PC-9 (cell line): ENCODE measurements around the gene SKIC2. TPM values are rescaled to one million over a fixed set of nuclear protein-coding genes. Genes with fewer than 3 reads are reported as not detected.
"Not testable (repeated sequence)": the region's sequence is repeated elsewhere in the genome, so short reads cannot be mapped to it uniquely, and the experiment has no call there.

ENCODE experiments used
- BruUV-seq: library from RNA; stranded (reverse); fragments of 400-500 nt; replicated peaks from 2 replicates; lab custom pipeline; 2021; lab: Mats Ljungman, UMichigan
- CTCF ChIA-PET: fragments of 300-600 bp; sonication (Branson Sonifier 250); formaldehyde crosslinking; loops from one replicate; lab custom pipeline; 2022; ENCODE audit warnings: antibody characterized with exemption; lab: Charles Lee
- POLR2A ChIA-PET: fragments of 300-600 bp; sonication (Branson Sonifier 250); formaldehyde crosslinking; loops from one replicate; lab custom pipeline; 2022; ENCODE audit warnings: antibody characterized with exemption; ENCODE audit not compliant: unreplicated experiment; lab: Charles Lee
- DNase-seq, 2 experiments: peaks; one replicate each; pipeline versions ENCODE4 v3.0.0 to v3.0.0-alpha.2; 2015 to 2022; ENCODE audit warnings: mixed read lengths in 1 of 2
- H2AFZ ChIP-seq: fragments of 200-600 bp; sonication (generic); 2 replicates; pipeline ENCODE4 v1.8.1; 2017; ENCODE audit warnings: antibody characterized with exemption
- H3F3A ChIP-seq: fragments of 200-600 bp; sonication (generic); 2 replicates; pipeline ENCODE4 v1.8.1; 2017; ENCODE audit warnings: antibody characterized with exemption, mild to moderate bottlenecking, low read depth; ENCODE audit not compliant: insufficient read depth
- H3K27ac ChIP-seq: fragments of 200-600 bp; sonication (generic); 2 replicates; pipeline ENCODE4 v1.6.1; 2016; ENCODE audit warnings: mixed run types
- H3K27me3 ChIP-seq: fragments of 200-600 bp; sonication (generic); 2 replicates; pipeline ENCODE4 v1.6.1; 2016; ENCODE audit warnings: low read depth, mixed run types; ENCODE audit not compliant: insufficient read depth
- H3K36me3 ChIP-seq: fragments of 200-600 bp; sonication (generic); 2 replicates; pipeline ENCODE4 v1.6.1; 2016; ENCODE audit warnings: low read depth, mixed run types
- H3K4me1 ChIP-seq: fragments of 200-600 bp; sonication (generic); replicated peaks from 2 replicates; pipeline ENCODE4 v1.6.1; 2016; ENCODE audit warnings: mixed run types; ENCODE audit not compliant: insufficient read depth
- H3K4me2 ChIP-seq: fragments of 200-600 bp; sonication (generic); 2 replicates; pipeline ENCODE4 v1.6.1; 2017; ENCODE audit warnings: mixed run types
- H3K4me3 ChIP-seq: fragments of 200-600 bp; sonication (generic); 2 replicates; pipeline ENCODE4 v1.6.1; 2016; ENCODE audit warnings: mixed run types
- H3K79me2 ChIP-seq: fragments of 200-600 bp; sonication (generic); 2 replicates; pipeline ENCODE4 v1.6.1; 2017; ENCODE audit warnings: low read depth, mixed run types
- H3K9me2 ChIP-seq: fragments of 200-600 bp; sonication (generic); 2 replicates; pipeline ENCODE4 v1.8.1; 2017; ENCODE audit warnings: mild to moderate bottlenecking; ENCODE audit not compliant: insufficient read depth
- H3K9me3 ChIP-seq: fragments of 200-600 bp; sonication (generic); 2 replicates; pipeline ENCODE4 v1.8.1; 2016; ENCODE audit warnings: low read depth; ENCODE audit not compliant: insufficient read depth
- H4K20me1 ChIP-seq: fragments of 200-600 bp; sonication (generic); 2 replicates; pipeline ENCODE4 v1.8.1; 2017; ENCODE audit not compliant: insufficient read depth
- EZH2 ChIP-seq: fragments of 200-600 bp; sonication (generic); IDR thresholded peaks from 2 replicates; pipeline ENCODE4 v1.8.0; 2017; ENCODE audit warnings: antibody characterized with exemption, low read depth
- intact Hi-C: fragments of 100-400 bp; cut with micrococcal nuclease; formaldehyde crosslinking; loops from one replicate; pipeline ENCODE4 v1.10.0; 2022; ENCODE audit not compliant: unreplicated experiment
- total RNA-seq: library from RNA; stranded (reverse); gene quantifications from 2 replicates; pipeline ENCODE4 v1.2.3, GENCODE V29; 2021
- TF ChIP-seq, protein P1 (sequence below): fragments of 200-600 bp; sonication (generic); conservative IDR thresholded peaks from 2 replicates; pipeline ENCODE4 v1.6.1; 2017; ENCODE audit warnings: mixed run types, antibody characterized with exemption, mild to moderate bottlenecking, moderate library complexity

SKIC2 gene
- total RNA-seq, 1 experiment from 2014 or later = 67.9 TPM

DNA sequence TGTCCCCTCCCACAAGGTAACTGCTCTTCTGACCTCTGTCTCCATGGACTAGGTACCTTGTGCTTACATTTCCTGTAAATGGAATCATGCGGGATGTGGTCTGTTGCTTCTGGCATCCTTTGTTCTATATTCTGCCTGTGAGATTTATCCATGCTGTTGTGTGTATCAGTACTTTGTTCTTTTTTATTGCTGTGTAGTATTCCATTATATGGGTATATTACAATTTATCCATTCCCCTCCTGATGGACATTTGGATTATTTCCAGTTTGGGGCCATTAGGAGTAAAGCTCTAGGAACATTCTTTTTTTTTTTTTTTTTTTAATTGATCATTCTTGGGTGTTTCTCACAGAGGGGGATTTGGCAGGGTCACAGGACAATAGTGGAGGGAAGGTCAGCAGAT is 28.0 kb upstream of the SKIC2 start:
- ChIA-PET CTCF (no interaction called here), POLR2A (no interaction called here)
- Histone ChIP-seq H3K27me3 (no peaks in the 10 kb centered on the region), H2AFZ (no peak overlapping the region), H3K36me3 (no peaks in the 10 kb centered on the region), H3K4me3 (no peak overlapping the region), H3K79me2 (no peaks in the 10 kb centered on the region), H3K4me2 (no peak overlapping the region), H3K9me2 (no peaks in the 10 kb centered on the region), H3K27ac (no peak overlapping the region), H3K4me1 (no peaks in the 10 kb centered on the region), H3K9me3 (no peaks in the 10 kb centered on the region), H3F3A (no peaks in the 10 kb centered on the region), H4K20me1 (no peaks in the 10 kb centered on the region)
- TF ChIP-seq, protein P1, sequence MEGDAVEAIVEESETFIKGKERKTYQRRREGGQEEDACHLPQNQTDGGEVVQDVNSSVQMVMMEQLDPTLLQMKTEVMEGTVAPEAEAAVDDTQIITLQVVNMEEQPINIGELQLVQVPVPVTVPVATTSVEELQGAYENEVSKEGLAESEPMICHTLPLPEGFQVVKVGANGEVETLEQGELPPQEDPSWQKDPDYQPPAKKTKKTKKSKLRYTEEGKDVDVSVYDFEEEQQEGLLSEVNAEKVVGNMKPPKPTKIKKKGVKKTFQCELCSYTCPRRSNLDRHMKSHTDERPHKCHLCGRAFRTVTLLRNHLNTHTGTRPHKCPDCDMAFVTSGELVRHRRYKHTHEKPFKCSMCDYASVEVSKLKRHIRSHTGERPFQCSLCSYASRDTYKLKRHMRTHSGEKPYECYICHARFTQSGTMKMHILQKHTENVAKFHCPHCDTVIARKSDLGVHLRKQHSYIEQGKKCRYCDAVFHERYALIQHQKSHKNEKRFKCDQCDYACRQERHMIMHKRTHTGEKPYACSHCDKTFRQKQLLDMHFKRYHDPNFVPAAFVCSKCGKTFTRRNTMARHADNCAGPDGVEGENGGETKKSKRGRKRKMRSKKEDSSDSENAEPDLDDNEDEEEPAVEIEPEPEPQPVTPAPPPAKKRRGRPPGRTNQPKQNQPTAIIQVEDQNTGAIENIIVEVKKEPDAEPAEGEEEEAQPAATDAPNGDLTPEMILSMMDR = no peak
- TF ChIP-seq EZH2 = no peak
- intact Hi-C loops = no loop called here
- DNase-seq = no peak
- no TSS peak for BruUV-seq

DNA sequence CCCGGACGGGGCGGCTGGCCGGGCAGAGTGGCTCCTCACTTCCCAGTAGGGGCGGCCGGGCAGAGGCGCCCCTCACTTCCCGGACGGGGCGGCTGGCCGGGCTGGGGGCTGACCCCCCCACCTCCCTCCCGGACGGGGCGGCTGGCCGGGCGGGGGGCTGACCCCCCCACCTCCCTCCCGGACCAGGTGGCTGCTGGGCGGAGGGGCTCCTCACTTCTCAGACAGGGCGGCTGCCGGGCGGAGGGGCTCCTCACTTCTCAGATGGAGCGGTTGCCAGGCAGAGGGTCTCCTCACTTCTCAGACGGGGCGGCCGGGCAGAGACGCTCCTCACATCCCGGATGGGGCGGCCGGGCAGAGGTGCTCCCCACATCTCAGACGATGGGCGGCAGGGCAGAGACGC is 26.8 kb upstream of the SKIC2 start:
- H4K20me1 ChIP-seq, intact Hi-C loops, H3K27me3 ChIP-seq, H3K9me2 ChIP-seq, CTCF ChIA-PET, H3K79me2 ChIP-seq, H3K4me2 ChIP-seq, H3K9me3 ChIP-seq, H2AFZ ChIP-seq, BruUV-seq, H3F3A ChIP-seq, H3K27ac ChIP-seq, POLR2A ChIA-PET, H3K36me3 ChIP-seq, DNase-seq, H3K4me1 ChIP-seq, H3K4me3 ChIP-seq: not testable (repeated sequence)

DNA sequence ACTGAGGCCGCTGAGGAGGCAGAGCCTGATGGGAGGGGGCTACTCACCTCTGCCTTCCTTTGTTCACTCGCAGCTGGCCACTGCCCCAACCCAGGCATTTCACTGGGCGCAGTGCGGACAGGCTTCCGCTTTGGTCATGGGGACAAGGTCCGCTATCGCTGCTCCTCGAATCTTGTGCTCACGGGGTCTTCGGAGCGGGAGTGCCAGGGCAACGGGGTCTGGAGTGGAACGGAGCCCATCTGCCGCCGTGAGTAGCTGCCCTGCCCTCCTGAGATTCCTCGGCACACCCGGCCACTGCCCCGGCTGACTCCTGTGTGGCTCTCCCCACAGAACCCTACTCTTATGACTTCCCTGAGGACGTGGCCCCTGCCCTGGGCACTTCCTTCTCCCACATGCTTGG is 25.4 kb upstream of the SKIC2 start:
- no peaks in the 10 kb centered on the region for H3K9me3 ChIP-seq
- H3K27me3 ChIP-seq = no peaks in the 10 kb centered on the region
- no peaks in the 10 kb centered on the region for H3K79me2 ChIP-seq
- no peak overlapping the region for H3K4me3 ChIP-seq
- intact Hi-C loops = no loop called here
- TF ChIP-seq, protein P1 = no peak
- TF ChIP-seq EZH2 = no peak
- no peaks in the 10 kb centered on the region for H3K36me3 ChIP-seq
- DNase-seq = no peak
- H3K4me1 ChIP-seq = no peaks in the 10 kb centered on the region
- H3K9me2 ChIP-seq = no peaks in the 10 kb centered on the region
- H3K4me2 ChIP-seq = no peak overlapping the region
- H3K27ac ChIP-seq = no peak overlapping the region
- POLR2A ChIA-PET = no interaction called here
- CTCF ChIA-PET = no interaction called here
- BruUV-seq = no TSS peak
- H4K20me1 ChIP-seq = no peaks in the 10 kb centered on the region
- H3F3A ChIP-seq = no peaks in the 10 kb centered on the region
- no peak overlapping the region for H2AFZ ChIP-seq

DNA sequence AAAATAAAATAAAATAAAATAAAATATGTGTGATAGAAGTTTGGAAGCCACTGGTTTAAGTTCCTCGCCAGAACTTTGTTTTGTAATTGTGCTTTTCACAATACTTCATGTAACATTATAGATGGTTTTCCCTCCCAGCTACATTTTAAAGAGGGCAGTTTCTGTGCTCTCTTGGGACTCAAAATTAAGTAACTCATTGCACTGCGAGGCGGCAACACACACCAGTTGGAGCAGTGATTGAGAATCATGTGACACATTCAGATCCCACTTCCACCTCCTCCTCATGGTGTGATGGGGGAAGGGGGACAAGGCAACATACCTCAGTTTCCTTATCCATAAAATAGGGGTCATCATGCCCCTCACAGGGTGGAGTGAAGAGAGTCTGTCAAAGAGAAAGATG is 24.0 kb upstream of the SKIC2 start:
- Histone ChIP-seq H3K4me3 (no peak overlapping the region), H3K79me2 (no peaks in the 10 kb centered on the region), H2AFZ (no peak overlapping the region), H3F3A (peaks cover 4% of the 10 kb centered on the region; the same call in 1 of the 2 replicates), H3K36me3 (no peaks in the 10 kb centered on the region), H3K9me2 (no peaks in the 10 kb centered on the region), H3K4me2 (no peak overlapping the region), H3K27me3 (no peaks in the 10 kb centered on the region), H3K4me1 (peaks cover 4% of the 10 kb centered on the region; the same call in 1 of the 2 replicates), H3K9me3 (no peaks in the 10 kb centered on the region), H3K27ac (no peak overlapping the region), H4K20me1 (no peaks in the 10 kb centered on the region)
- ChIA-PET POLR2A (no interaction called here), CTCF (no interaction called here)
- intact Hi-C loops = no loop called here
- DNase-seq = no peak
- BruUV-seq = no TSS peak
- TF ChIP-seq EZH2 = no peak
- TF ChIP-seq, protein P1 = no peak
